Measurements from ENCODE around the gene NPS.

Gene NPS

GRCh38 chr10:127525686-127526085 is 23.4 kb upstream of the NPS start:
- Histone ChIP-seq H3K9me3 (ENCODE audit: control extremely low read depth in 1 of 5, control insufficient read depth in 4 of 5, insufficient read depth in 2 of 5, low read depth in 1 of 5, low read length in 4 of 5) (no peaks in the 10 kb centered on the region), H3K27me3 (replicated peaks in 2 of 5; ENCODE audit: control insufficient read depth in 4 of 5, insufficient read depth in 5 of 5, low read length in 4 of 5) (peaks cover 0 to 14% (median 2%) of the 10 kb centered on the region in 5 experiments), H3K4me1 (ENCODE audit: control extremely low read depth in 1 of 4, control insufficient read depth in 4 of 4, insufficient read depth in 4 of 4, low read length in 3 of 4) (no peaks in the 10 kb centered on the region), H3K27ac (ENCODE audit: insufficient read depth in 1 of 2, low read depth in 1 of 2, low read length in 2 of 2, poor library complexity in 1 of 2, severe bottlenecking in 2 of 2) (no peak overlapping the region), H3K4me3 (ENCODE audit: control insufficient read depth in 1 of 7, extremely low read depth in 1 of 7, insufficient read depth in 4 of 7, low read depth in 2 of 7, low read length in 6 of 7) (no peak overlapping the region), H3K36me3 (ENCODE audit: control insufficient read depth in 4 of 4, insufficient read depth in 4 of 4, low read length in 3 of 4) (no peaks in the 10 kb centered on the region)
- CTCF ChIA-PET: no interaction called here
- no peak for DNase-seq
- POLR2A ChIA-PET: no interaction called here
- WGBS (ENCODE audit: insufficient coverage): 90% methylated on average over 2 of the region's 3 CpGs

DNA sequence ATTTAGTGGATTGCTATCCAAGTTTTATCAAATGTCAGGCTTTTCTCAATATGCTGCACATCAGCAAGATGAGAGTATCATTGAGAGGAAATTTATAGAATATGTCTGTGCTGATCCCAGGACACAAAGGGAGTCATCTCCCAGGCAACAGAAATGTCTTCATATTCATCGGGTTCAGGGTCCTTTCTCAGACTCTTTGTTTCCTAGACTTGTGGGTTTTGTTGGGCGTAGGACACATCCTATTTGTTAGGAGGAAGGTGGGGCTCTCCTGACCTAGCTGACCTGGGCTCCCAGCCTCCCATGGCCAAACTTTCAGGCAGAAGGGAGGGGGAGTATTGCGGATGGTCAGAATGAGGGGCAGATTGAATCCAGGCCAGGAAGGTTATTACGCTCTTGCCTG is 22.9 kb upstream of the NPS start:
- ChIA-PET POLR2A (no interaction called here), CTCF (no interaction called here)
- WGBS (ENCODE audit: insufficient coverage): 100% methylated on average over 2 of the region's 4 CpGs
- Histone ChIP-seq H3K27ac (ENCODE audit: insufficient read depth in 1 of 2, low read depth in 1 of 2, low read length in 2 of 2, poor library complexity in 1 of 2, severe bottlenecking in 2 of 2) (no peak overlapping the region), H3K4me1 (ENCODE audit: control extremely low read depth in 1 of 4, control insufficient read depth in 4 of 4, insufficient read depth in 4 of 4, low read length in 3 of 4) (no peaks in the 10 kb centered on the region), H3K36me3 (ENCODE audit: control insufficient read depth in 4 of 4, insufficient read depth in 4 of 4, low read length in 3 of 4) (no peaks in the 10 kb centered on the region), H3K4me3 (ENCODE audit: control insufficient read depth in 1 of 7, extremely low read depth in 1 of 7, insufficient read depth in 4 of 7, low read depth in 2 of 7, low read length in 6 of 7) (no peak overlapping the region), H3K27me3 (replicated peaks in 2 of 5; ENCODE audit: control insufficient read depth in 4 of 5, insufficient read depth in 5 of 5, low read length in 4 of 5) (peaks cover 0 to 14% (median 2%) of the 10 kb centered on the region in 5 experiments), H3K9me3 (ENCODE audit: control extremely low read depth in 1 of 5, control insufficient read depth in 4 of 5, insufficient read depth in 2 of 5, low read depth in 1 of 5, low read length in 4 of 5) (no peaks in the 10 kb centered on the region)
- DNase-seq: no peak

GRCh38 chr10:127527320-127527719 is 21.8 kb upstream of the NPS start:
- DNase-seq: no peak
- Histone ChIP-seq H3K9me3 (ENCODE audit: control extremely low read depth in 1 of 5, control insufficient read depth in 4 of 5, insufficient read depth in 2 of 5, low read depth in 1 of 5, low read length in 4 of 5) (no peaks in the 10 kb centered on the region), H3K4me3 (ENCODE audit: control insufficient read depth in 1 of 7, extremely low read depth in 1 of 7, insufficient read depth in 4 of 7, low read depth in 2 of 7, low read length in 6 of 7) (no peak overlapping the region), H3K36me3 (ENCODE audit: control insufficient read depth in 4 of 4, insufficient read depth in 4 of 4, low read length in 3 of 4) (no peaks in the 10 kb centered on the region), H3K27ac (ENCODE audit: insufficient read depth in 1 of 2, low read depth in 1 of 2, low read length in 2 of 2, poor library complexity in 1 of 2, severe bottlenecking in 2 of 2) (no peak overlapping the region), H3K27me3 (replicated peaks in 2 of 5; ENCODE audit: control insufficient read depth in 4 of 5, insufficient read depth in 5 of 5, low read length in 4 of 5) (peaks cover 0 to 14% (median 2%) of the 10 kb centered on the region in 5 experiments), H3K4me1 (ENCODE audit: control extremely low read depth in 1 of 4, control insufficient read depth in 4 of 4, insufficient read depth in 4 of 4, low read length in 3 of 4) (no peaks in the 10 kb centered on the region)
- 93% methylated on average over 3 of the region's 4 CpGs for WGBS (ENCODE audit: insufficient coverage)
- ChIA-PET POLR2A (no interaction called here), CTCF (no interaction called here)

- H3K4me3 ChIP-seq (ENCODE audit: control insufficient read depth in 1 of 7, extremely low read depth in 1 of 7, insufficient read depth in 4 of 7, low read depth in 2 of 7, low read length in 6 of 7): no peak overlapping the region
- ChIA-PET CTCF (no interaction called here), POLR2A (no interaction called here)
- H3K27ac ChIP-seq (ENCODE audit: insufficient read depth in 1 of 2, low read depth in 1 of 2, low read length in 2 of 2, poor library complexity in 1 of 2, severe bottlenecking in 2 of 2): no peak overlapping the region
- no peak for DNase-seq
- H3K9me3 ChIP-seq (ENCODE audit: control extremely low read depth in 1 of 5, control insufficient read depth in 4 of 5, insufficient read depth in 2 of 5, low read depth in 1 of 5, low read length in 4 of 5): no peaks in the 10 kb centered on the region
- no peaks in the 10 kb centered on the region for H3K36me3 ChIP-seq (ENCODE audit: control insufficient read depth in 4 of 4, insufficient read depth in 4 of 4, low read length in 3 of 4)
- H3K27me3 ChIP-seq (replicated peaks in 2 of 5; ENCODE audit: control insufficient read depth in 4 of 5, insufficient read depth in 5 of 5, low read length in 4 of 5): peaks cover 0 to 14% (median 2%) of the 10 kb centered on the region in 5 experiments
- WGBS (ENCODE audit: insufficient coverage): 56% methylated on average over 6 of the region's 8 CpGs
- no peaks in the 10 kb centered on the region for H3K4me1 ChIP-seq (ENCODE audit: control extremely low read depth in 1 of 4, control insufficient read depth in 4 of 4, insufficient read depth in 4 of 4, low read length in 3 of 4)
Observed at GRCh38 chr10:127527891-127528290, 21.2 kb upstream of the NPS start.

- Histone ChIP-seq H3K4me1 (ENCODE audit: control extremely low read depth in 1 of 4, control insufficient read depth in 4 of 4, insufficient read depth in 4 of 4, low read length in 3 of 4) (no peaks in the 10 kb centered on the region), H3K27me3 (replicated peaks in 2 of 5; ENCODE audit: control insufficient read depth in 4 of 5, insufficient read depth in 5 of 5, low read length in 4 of 5) (peaks cover 0 to 2% (median 0%) of the 10 kb centered on the region in 5 experiments), H3K4me3 (ENCODE audit: control insufficient read depth in 1 of 7, extremely low read depth in 1 of 7, insufficient read depth in 4 of 7, low read depth in 2 of 7, low read length in 6 of 7) (no peak overlapping the region), H3K36me3 (ENCODE audit: control insufficient read depth in 4 of 4, insufficient read depth in 4 of 4, low read length in 3 of 4) (no peaks in the 10 kb centered on the region), H3K27ac (ENCODE audit: insufficient read depth in 1 of 2, low read depth in 1 of 2, low read length in 2 of 2, poor library complexity in 1 of 2, severe bottlenecking in 2 of 2) (no peak overlapping the region), H3K9me3 (ENCODE audit: control extremely low read depth in 1 of 5, control insufficient read depth in 4 of 5, insufficient read depth in 2 of 5, low read depth in 1 of 5, low read length in 4 of 5) (peaks cover 0 to 1% (median 0%) of the 10 kb centered on the region in 5 experiments)
- WGBS (ENCODE audit: insufficient coverage): 97% methylated on average over 6 of the region's 6 CpGs
- ChIA-PET CTCF (no interaction called here), POLR2A (no interaction called here)
- no peak for DNase-seq
Observed at GRCh38 chr10:127532193-127532592, 16.9 kb upstream of the NPS start.

DNA sequence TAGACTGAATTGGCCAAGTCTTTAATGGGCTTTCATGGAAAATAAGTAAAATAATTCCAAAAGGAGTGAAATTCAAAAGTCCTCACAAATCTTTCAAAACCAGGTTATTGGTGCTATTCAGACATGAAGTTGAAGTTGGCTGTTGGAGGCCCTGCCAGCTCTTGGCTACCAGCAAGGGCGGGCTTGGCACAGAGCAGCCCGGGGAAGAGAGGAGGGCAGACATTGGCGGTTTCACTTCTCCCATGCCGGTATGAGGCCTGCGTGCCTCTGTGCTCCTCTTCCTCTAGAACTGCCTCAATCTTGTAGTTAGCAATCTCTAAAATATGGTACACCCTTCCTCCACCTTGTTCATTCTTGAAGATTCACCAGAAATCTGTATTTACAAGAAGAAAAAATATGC is 16.4 kb upstream of the NPS start:
- Histone ChIP-seq H3K27me3 (replicated peaks in 2 of 5; ENCODE audit: control insufficient read depth in 4 of 5, insufficient read depth in 5 of 5, low read length in 4 of 5) (peaks cover 0 to 2% (median 0%) of the 10 kb centered on the region in 5 experiments), H3K27ac (ENCODE audit: insufficient read depth in 1 of 2, low read depth in 1 of 2, low read length in 2 of 2, poor library complexity in 1 of 2, severe bottlenecking in 2 of 2) (no peak overlapping the region), H3K4me1 (ENCODE audit: control extremely low read depth in 1 of 4, control insufficient read depth in 4 of 4, insufficient read depth in 4 of 4, low read length in 3 of 4) (no peaks in the 10 kb centered on the region), H3K36me3 (ENCODE audit: control insufficient read depth in 4 of 4, insufficient read depth in 4 of 4, low read length in 3 of 4) (no peaks in the 10 kb centered on the region), H3K9me3 (ENCODE audit: control extremely low read depth in 1 of 5, control insufficient read depth in 4 of 5, insufficient read depth in 2 of 5, low read depth in 1 of 5, low read length in 4 of 5) (peaks cover 0 to 1% (median 0%) of the 10 kb centered on the region in 5 experiments), H3K4me3 (ENCODE audit: control insufficient read depth in 1 of 7, extremely low read depth in 1 of 7, insufficient read depth in 4 of 7, low read depth in 2 of 7, low read length in 6 of 7) (no peak overlapping the region)
- no peak for DNase-seq
- CTCF ChIA-PET: no interaction called here
- POLR2A ChIA-PET: no interaction called here
- WGBS (ENCODE audit: insufficient coverage): 74% methylated on average over 2 of the region's 5 CpGs

- Histone ChIP-seq H3K27ac (ENCODE audit: insufficient read depth in 1 of 2, low read depth in 1 of 2, low read length in 2 of 2, poor library complexity in 1 of 2, severe bottlenecking in 2 of 2) (no peak overlapping the region), H3K4me3 (ENCODE audit: control insufficient read depth in 1 of 7, extremely low read depth in 1 of 7, insufficient read depth in 4 of 7, low read depth in 2 of 7, low read length in 6 of 7) (no peak overlapping the region), H3K9me3 (ENCODE audit: control extremely low read depth in 1 of 5, control insufficient read depth in 4 of 5, insufficient read depth in 2 of 5, low read depth in 1 of 5, low read length in 4 of 5) (peaks cover 0 to 1% (median 0%) of the 10 kb centered on the region in 5 experiments), H3K36me3 (ENCODE audit: control insufficient read depth in 4 of 4, insufficient read depth in 4 of 4, low read length in 3 of 4) (no peaks in the 10 kb centered on the region), H3K27me3 (replicated peaks in 2 of 5; ENCODE audit: control insufficient read depth in 4 of 5, insufficient read depth in 5 of 5, low read length in 4 of 5) (no peaks in the 10 kb centered on the region), H3K4me1 (ENCODE audit: control extremely low read depth in 1 of 4, control insufficient read depth in 4 of 4, insufficient read depth in 4 of 4, low read length in 3 of 4) (no peaks in the 10 kb centered on the region)
- 60% methylated on average over 3 of the region's 6 CpGs for WGBS (ENCODE audit: insufficient coverage)
- DNase-seq: no peak
- ChIA-PET CTCF (no interaction called here), POLR2A (no interaction called here)
Observed at GRCh38 chr10:127534074-127534473, 15.0 kb upstream of the NPS start.

Data from common myeloid progenitor, CD34-positive (primary cell).